ENCODE data around the gene CHAF1B. TPM values are rescaled to one million over a fixed set of nuclear protein-coding genes. Genes with fewer than 3 reads are reported as not detected.

Gene CHAF1B
- total and polyA plus RNA-seq, 10 of the 15 experiments (the other 5 are each of a cell fraction or from before 2014, with no cell fraction given) = 5.9 to 31.5 (median 17.3) TPM

- TF ChIP-seq, protein P1, sequence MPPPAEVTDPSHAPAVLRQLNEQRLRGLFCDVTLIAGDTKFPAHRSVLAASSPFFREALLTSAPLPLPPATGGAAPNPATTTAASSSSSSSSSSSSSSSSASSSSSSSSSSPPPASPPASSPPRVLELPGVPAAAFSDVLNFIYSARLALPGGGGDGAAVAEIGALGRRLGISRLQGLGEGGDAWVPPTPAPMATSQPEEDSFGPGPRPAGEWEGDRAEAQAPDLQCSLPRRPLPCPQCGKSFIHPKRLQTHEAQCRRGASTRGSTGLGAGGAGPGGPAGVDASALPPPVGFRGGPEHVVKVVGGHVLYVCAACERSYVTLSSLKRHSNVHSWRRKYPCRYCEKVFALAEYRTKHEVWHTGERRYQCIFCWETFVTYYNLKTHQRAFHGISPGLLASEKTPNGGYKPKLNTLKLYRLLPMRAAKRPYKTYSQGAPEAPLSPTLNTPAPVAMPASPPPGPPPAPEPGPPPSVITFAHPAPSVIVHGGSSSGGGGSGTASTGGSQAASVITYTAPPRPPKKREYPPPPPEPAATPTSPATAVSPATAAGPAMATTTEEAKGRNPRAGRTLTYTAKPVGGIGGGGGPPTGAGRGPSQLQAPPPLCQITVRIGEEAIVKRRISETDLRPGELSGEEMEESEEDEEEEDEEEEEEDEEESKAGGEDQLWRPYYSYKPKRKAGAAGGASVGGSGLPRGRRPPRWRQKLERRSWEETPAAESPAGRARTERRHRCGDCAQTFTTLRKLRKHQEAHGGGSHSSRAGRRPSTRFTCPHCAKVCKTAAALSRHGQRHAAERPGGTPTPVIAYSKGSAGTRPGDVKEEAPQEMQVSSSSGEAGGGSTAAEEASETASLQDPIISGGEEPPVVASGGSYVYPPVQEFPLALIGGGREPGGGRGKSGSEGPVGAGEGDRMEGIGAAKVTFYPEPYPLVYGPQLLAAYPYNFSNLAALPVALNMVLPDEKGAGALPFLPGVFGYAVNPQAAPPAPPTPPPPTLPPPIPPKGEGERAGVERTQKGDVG (CRISPR knock-in tag; IDR thresholded peaks at IDR 0.05) = no peak
- no peak for TF ChIP-seq MYC (IDR thresholded peaks at IDR 0.05; ENCODE audit: insufficient read depth, insufficient read length, insufficient replicate concordance, low read length, severe bottlenecking)
- no peak for TF ChIP-seq NFXL1 (IDR thresholded peaks at IDR 0.05; ENCODE audit: borderline replicate concordance)
- no peak for TF ChIP-seq E2F8 (IDR thresholded peaks at IDR 0.05; ENCODE audit: low read depth, partially characterized antibody)
- TF ChIP-seq, protein P2, sequence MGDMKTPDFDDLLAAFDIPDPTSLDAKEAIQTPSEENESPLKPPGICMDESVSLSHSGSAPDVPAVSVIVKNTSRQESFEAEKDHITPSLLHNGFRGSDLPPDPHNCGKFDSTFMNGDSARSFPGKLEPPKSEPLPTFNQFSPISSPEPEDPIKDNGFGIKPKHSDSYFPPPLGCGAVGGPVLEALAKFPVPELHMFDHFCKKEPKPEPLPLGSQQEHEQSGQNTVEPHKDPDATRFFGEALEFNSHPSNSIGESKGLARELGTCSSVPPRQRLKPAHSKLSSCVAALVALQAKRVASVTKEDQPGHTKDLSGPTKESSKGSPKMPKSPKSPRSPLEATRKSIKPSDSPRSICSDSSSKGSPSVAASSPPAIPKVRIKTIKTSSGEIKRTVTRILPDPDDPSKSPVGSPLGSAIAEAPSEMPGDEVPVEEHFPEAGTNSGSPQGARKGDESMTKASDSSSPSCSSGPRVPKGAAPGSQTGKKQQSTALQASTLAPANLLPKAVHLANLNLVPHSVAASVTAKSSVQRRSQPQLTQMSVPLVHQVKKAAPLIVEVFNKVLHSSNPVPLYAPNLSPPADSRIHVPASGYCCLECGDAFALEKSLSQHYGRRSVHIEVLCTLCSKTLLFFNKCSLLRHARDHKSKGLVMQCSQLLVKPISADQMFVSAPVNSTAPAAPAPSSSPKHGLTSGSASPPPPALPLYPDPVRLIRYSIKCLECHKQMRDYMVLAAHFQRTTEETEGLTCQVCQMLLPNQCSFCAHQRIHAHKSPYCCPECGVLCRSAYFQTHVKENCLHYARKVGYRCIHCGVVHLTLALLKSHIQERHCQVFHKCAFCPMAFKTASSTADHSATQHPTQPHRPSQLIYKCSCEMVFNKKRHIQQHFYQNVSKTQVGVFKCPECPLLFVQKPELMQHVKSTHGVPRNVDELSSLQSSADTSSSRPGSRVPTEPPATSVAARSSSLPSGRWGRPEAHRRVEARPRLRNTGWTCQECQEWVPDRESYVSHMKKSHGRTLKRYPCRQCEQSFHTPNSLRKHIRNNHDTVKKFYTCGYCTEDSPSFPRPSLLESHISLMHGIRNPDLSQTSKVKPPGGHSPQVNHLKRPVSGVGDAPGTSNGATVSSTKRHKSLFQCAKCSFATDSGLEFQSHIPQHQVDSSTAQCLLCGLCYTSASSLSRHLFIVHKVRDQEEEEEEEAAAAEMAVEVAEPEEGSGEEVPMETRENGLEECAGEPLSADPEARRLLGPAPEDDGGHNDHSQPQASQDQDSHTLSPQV (IDR thresholded peaks at IDR 0.05) = no peak
- no peak for TF ChIP-seq GATAD2B (conservative IDR thresholded peaks at IDR 0.05; ENCODE audit: low read depth)
- TF ChIP-seq SMAD1 (IDR thresholded peaks at IDR 0.05; ENCODE audit: low read depth, partially characterized antibody) = no peak
- no peak for TF ChIP-seq ZNF217 (IDR thresholded peaks at IDR 0.05)
- TF ChIP-seq DPF2 (IDR thresholded peaks at IDR 0.05) = no peak; the same call in 1 of the 2 replicates
- no peak; the same call in 1 of the 2 replicates for TF ChIP-seq MXI1 (IDR thresholded peaks at IDR 0.05; ENCODE audit: low read depth, low read length)
- no peak for TF ChIP-seq CBX5 (IDR thresholded peaks at IDR 0.05; ENCODE audit: low read depth)
- peak; percentile 68 to 84; a peak in 3 of 4 replicates for TF ChIP-seq BHLHE40 (IDR thresholded peaks at IDR 0.05; ENCODE audit: borderline replicate concordance in 1 of 2, low read depth in 2 of 2, low read length in 1 of 2)
- TF ChIP-seq MTA2 (IDR thresholded peaks at IDR 0.05; ENCODE audit: low read depth) = no peak
- no peak for TF ChIP-seq EGR1 (IDR thresholded peaks at IDR 0.05; ENCODE audit: borderline replicate concordance in 1 of 2, low read depth in 2 of 2, low read length in 2 of 2)
- peak; percentile 20; the same call in 1 of the 2 replicates for TF ChIP-seq BCL11A (IDR thresholded peaks at IDR 0.05; ENCODE audit: low read depth, low read length)
- TF ChIP-seq NR2C2 (IDR thresholded peaks at IDR 0.05; ENCODE audit: borderline replicate concordance, control insufficient read depth, insufficient read length, low read depth) = no peak
- no peak for TF ChIP-seq USF2 (IDR thresholded peaks at IDR 0.05; ENCODE audit: borderline replicate concordance, low read depth, low read length)
- no peak for TF ChIP-seq RBBP5 (conservative IDR thresholded peaks at IDR 0.05)
Observed at GRCh38 chr21:36429947-36430546, 44.9 kb downstream of the CHAF1B start (continued).

All from GM12878 (cell line).